Measurements from ENCODE around the gene POFUT2.

DNA sequence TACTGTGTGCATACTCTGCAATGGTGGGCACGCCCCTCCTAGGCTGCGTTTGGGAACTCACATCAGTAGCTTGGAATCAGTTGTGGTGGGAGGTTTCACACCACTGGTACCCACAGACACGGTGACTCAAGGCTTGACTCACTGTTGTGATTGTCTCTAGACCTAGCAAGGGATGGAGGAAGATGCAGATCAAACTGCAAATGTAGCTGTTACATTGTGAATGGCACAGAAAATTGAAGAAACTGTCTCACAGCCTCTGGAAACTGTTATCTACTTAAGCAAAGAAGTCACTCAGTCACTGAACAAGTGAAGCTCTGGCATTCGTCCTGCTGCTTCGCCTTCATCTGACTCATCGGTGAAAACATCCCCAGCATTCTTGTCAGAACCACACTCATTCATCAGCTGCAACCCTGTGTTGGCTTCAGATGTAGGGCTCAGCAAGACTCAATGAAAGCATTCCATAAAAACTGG lies 59.5 kb downstream of the POFUT2 start:
- TF ChIP-seq GABPA (IDR thresholded peaks at IDR 0.05; ENCODE audit: low read depth) (no peak), CTCF (IDR thresholded peaks at IDR 0.05; ENCODE audit: insufficient read depth, low read length) (no peak)
